Esophagus squamous epithelium (tissue), 5 donors: ENCODE results near the gene PCSK5. TPM values are rescaled to one million over a fixed set of nuclear protein-coding genes. Genes with fewer than 3 reads are reported as not detected.

Experiments used
- DNase-seq: peaks from one replicate; lab custom pipeline; 2025; lab: John Stamatoyannopoulos, UW
- H3K27ac ChIP-seq, 4 donors: fragments of 200-600 bp; sonication (generic); one replicate each; pipeline ENCODE4 v1.5.1; 2016 to 2019; ENCODE audit warnings: mild to moderate bottlenecking in 1 of 4
- H3K27me3 ChIP-seq, 4 donors: fragments of 200-600 bp; sonication (generic); 1 replicate in 3 of 4; 2 replicates in 1 of 4; pipeline versions ENCODE4 v1.5.1 to v1.6.0; 2017 to 2021; ENCODE audit warnings: antibody characterized with exemption in 1 of 4
- H3K36me3 ChIP-seq, 3 donors: fragments of 200-600 bp; sonication (generic); one replicate each; pipeline ENCODE4 v1.5.1; 2016 to 2019
- H3K4me1 ChIP-seq, 3 donors: fragments of 200-600 bp; sonication (generic); one replicate each; pipeline ENCODE4 v1.5.1; 2017 to 2019
- H3K4me3 ChIP-seq, 4 donors: fragments of 200-600 bp; sonication (generic); 1 replicate in 3 of 4; 2 replicates in 1 of 4; pipeline ENCODE4 v1.5.1; 2016 to 2019; ENCODE audit warnings: mild to moderate bottlenecking in 2 of 4, moderate library complexity in 1 of 4
- H3K9me3 ChIP-seq, 3 donors: fragments of 200-600 bp; sonication (generic); one replicate each; pipeline ENCODE4 v1.5.1; 2016 to 2019
- POLR2A ChIP-seq, 4 donors: fragments of 450-650 bp; IDR thresholded peaks; one replicate each; pipeline ENCODE4 v1.6.1; 2017; ENCODE audit warnings: antibody characterized with exemption in 4 of 4, mild to moderate bottlenecking in 4 of 4, moderate library complexity in 3 of 4
- WGBS, 2 donors: methylation state at CpG; one replicate each; pipeline ENCODE4 v1.1.5; 2018; 5-methylcytosine and 5-hydroxymethylcytosine counted together
- intact Hi-C: fragments of 100-400 bp; cut with DNase I; formaldehyde crosslinking; loops from one replicate; pipeline ENCODE4 v1.15.0; 2022
- total RNA-seq, 4 donors: library from RNA; depleted of rRNA; stranded (reverse); fragments of >200 nt; gene quantifications; one replicate each; pipeline ENCODE4 v1.1.0, GENCODE V29; 2016
- TF ChIP-seq, protein P1 (sequence below), 6 experiments: fragments of 450-650 bp in 4 of 6; fragments of 200-600 bp in 2 of 6; sonication (generic) in 2 of 6; IDR thresholded peaks; one replicate each; pipeline ENCODE4 v1.5.1; 2016 to 2019; ENCODE audit warnings: antibody characterized with exemption in 6 of 6, mild to moderate bottlenecking in 4 of 6, moderate library complexity in 4 of 6
- donor health status: DM: yes; HTN: yes; CAD: no.

PCSK5 gene
- total RNA-seq, 4 donors from 2014 or later: 8.4 to 33.8 (median 24.2) TPM

DNA sequence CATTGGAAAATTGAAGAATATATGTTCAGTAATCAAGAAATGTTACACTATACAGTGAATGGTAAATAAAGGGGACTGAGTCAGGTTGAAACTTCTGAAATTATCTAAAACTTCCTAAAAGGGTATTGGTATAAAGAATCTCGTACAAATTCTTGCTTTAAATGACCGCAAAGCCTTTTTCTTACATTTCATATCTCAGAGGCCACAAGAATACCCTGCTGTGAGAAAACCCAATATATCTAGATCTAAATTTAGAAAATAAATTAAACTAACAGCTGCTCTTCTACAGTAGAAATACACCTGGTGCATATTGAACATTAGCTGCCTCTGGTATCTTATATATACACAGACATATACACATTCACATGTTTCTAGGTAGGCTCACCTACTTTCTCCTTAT, 221.7 kb downstream of the PCSK5 start:
- no peaks in the 10 kb centered on the region for H3K9me3 ChIP-seq
- TF ChIP-seq POLR2A (IDR thresholded peaks at IDR 0.05): no peak
- intact Hi-C loops: no loop called here
- H3K27ac ChIP-seq: no peak overlapping the region
- no peak for DNase-seq
- WGBS, 2 donors: 48 to 68% methylated on average over 2 of the region's 2 CpGs
- H3K27me3 ChIP-seq: no peaks in the 10 kb centered on the region
- H3K36me3 ChIP-seq: peaks cover 0 to 14% (median 0%) of the 10 kb centered on the region in 3 donors
- no peak overlapping the region for H3K4me3 ChIP-seq
- peaks cover 0 to 45% (median 11%) of the 10 kb centered on the region in 3 donors for H3K4me1 ChIP-seq

DNA sequence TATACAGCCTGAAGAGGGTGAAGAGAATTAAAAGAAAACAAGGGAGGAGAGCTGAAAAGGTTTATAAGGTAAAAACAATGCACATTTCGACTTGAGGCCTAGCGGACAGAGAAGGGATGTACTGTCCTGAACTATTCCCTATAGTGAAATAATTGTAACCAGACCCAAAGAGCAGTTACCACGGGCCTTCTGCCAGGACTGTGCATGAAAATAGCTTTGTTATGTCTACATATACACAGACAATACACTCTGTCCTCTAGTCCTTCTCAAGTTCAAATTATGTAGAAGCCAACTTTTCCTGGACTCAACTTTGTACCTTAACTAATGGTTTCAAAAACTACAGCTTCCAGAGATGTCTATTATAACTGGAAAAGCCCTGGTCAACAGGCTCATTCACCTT, 223.7 kb downstream of the PCSK5 start:
- DNase-seq: no peak
- no peak for TF ChIP-seq POLR2A (IDR thresholded peaks at IDR 0.05)
- TF ChIP-seq, protein P1, sequence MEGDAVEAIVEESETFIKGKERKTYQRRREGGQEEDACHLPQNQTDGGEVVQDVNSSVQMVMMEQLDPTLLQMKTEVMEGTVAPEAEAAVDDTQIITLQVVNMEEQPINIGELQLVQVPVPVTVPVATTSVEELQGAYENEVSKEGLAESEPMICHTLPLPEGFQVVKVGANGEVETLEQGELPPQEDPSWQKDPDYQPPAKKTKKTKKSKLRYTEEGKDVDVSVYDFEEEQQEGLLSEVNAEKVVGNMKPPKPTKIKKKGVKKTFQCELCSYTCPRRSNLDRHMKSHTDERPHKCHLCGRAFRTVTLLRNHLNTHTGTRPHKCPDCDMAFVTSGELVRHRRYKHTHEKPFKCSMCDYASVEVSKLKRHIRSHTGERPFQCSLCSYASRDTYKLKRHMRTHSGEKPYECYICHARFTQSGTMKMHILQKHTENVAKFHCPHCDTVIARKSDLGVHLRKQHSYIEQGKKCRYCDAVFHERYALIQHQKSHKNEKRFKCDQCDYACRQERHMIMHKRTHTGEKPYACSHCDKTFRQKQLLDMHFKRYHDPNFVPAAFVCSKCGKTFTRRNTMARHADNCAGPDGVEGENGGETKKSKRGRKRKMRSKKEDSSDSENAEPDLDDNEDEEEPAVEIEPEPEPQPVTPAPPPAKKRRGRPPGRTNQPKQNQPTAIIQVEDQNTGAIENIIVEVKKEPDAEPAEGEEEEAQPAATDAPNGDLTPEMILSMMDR (IDR thresholded peaks at IDR 0.05): no peak
- no peak overlapping the region for H3K4me3 ChIP-seq
- no peak overlapping the region for H3K27ac ChIP-seq
- no peaks in the 10 kb centered on the region for H3K9me3 ChIP-seq
- H3K27me3 ChIP-seq: no peaks in the 10 kb centered on the region
- intact Hi-C loops: no loop called here
- no peaks in the 10 kb centered on the region for H3K36me3 ChIP-seq
- H3K4me1 ChIP-seq: peaks cover 0 to 41% (median 8%) of the 10 kb centered on the region in 3 donors
- 72 to 86% methylated on average over 3 of the region's 3 CpGs for WGBS, 2 donors

- no peak for DNase-seq
- Histone ChIP-seq H3K27me3 (no peaks in the 10 kb centered on the region), H3K9me3 (no peaks in the 10 kb centered on the region), H3K4me1 (peaks cover 0 to 31% (median 8%) of the 10 kb centered on the region in 3 donors), H3K36me3 (no peaks in the 10 kb centered on the region), H3K27ac (no peak overlapping the region), H3K4me3 (no peak overlapping the region)
- TF ChIP-seq, protein P1 (IDR thresholded peaks at IDR 0.05): no peak
- no peak for TF ChIP-seq POLR2A (IDR thresholded peaks at IDR 0.05)
- WGBS, 2 donors: 84 to 88% methylated on average over 2 of the region's 2 CpGs
- intact Hi-C loops: no loop called here
These were observed 224.9 kb downstream of the PCSK5 start for GRCh38 chr9:76115396-76115795.

DNA sequence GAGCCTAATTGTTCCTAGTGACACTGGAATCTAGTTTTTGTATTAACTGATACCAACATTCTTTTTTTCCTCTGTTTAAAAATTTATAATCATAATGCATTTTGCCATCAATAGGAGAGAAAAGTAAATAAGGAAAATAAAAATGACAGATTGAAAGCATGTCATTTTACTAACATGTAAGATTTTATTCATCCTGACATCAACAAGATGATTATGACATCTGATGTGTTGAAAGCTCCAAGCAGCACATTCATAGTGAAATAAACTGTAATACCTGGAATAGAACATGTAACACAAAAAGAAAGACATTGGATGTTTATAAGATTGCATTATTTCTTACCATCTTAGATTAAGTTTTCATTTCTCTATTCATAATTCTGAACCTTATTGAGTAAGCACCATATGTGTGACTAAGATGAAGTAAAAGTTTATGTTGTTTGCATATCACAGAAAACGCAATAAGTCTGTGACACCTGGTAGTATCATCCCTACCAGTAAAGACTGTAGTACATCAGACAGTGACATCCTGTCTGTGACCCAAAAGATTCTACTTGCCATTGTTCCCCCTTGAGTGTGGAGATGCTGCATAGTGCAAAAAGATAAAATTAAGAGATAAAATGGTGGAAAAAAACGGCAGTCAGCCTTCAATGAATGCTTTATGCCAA, 225.6 kb downstream of the PCSK5 start:
- H3K9me3 ChIP-seq: no peaks in the 10 kb centered on the region
- no peak for DNase-seq
- no peaks in the 10 kb centered on the region for H3K36me3 ChIP-seq
- no peaks in the 10 kb centered on the region for H3K27me3 ChIP-seq
- 67 to 68% methylated on average over 2 of the region's 2 CpGs for WGBS, 2 donors
- H3K4me1 ChIP-seq: peaks cover 0 to 25% (median 8%) of the 10 kb centered on the region in 3 donors
- no peak overlapping the region for H3K4me3 ChIP-seq
- intact Hi-C loops: no loop called here
- H3K27ac ChIP-seq: peak overlapping the region in 2 of 4 donors; percentile 25 to 37
- TF ChIP-seq, protein P1 (IDR thresholded peaks at IDR 0.05): no peak
- TF ChIP-seq POLR2A (IDR thresholded peaks at IDR 0.05): no peak

GRCh38 chr9:76116913-76117312, 226.4 kb downstream of the PCSK5 start:
- Histone ChIP-seq H3K27ac (peak overlapping the region in 3 of 4 donors; percentile 15 to 38 (median 37)), H3K9me3 (no peaks in the 10 kb centered on the region), H3K4me1 (peaks cover 0 to 25% (median 8%) of the 10 kb centered on the region in 3 donors), H3K4me3 (no peak overlapping the region), H3K36me3 (no peaks in the 10 kb centered on the region), H3K27me3 (no peaks in the 10 kb centered on the region)
- 27 to 40% methylated on average over 3 of the region's 3 CpGs for WGBS, 2 donors
- no peak for DNase-seq
- TF ChIP-seq, protein P1 (IDR thresholded peaks at IDR 0.05): no peak
- TF ChIP-seq POLR2A (IDR thresholded peaks at IDR 0.05): no peak
- intact Hi-C loops: no loop called here
